Prostate gland (tissue), 2 donors: Measurements from ENCODE around the gene DYNC2LI1. TPM values are rescaled to one million over a fixed set of nuclear protein-coding genes. Genes with fewer than 3 reads are reported as not detected.

Experiments used
- DNase-seq: peaks from one replicate; pipeline ENCODE4 v3.0.0-alpha.2; 2019; ENCODE audit warnings: low spot score
- H3K27ac ChIP-seq, 2 donors: fragments of 200-600 bp; sonication (generic); 2 replicates each; pipeline ENCODE4 v1.5.1; 2017 to 2019
- H3K27me3 ChIP-seq: fragments of 200-600 bp; sonication (generic); replicated peaks from 2 replicates; pipeline ENCODE4 v1.5.1; 2019; ENCODE audit not compliant: insufficient read depth
- H3K36me3 ChIP-seq, 2 donors: fragments of 200-600 bp; sonication (generic); 1 replicate in 1 of 2; 2 replicates in 1 of 2; pipeline versions ENCODE4 v1.5.1 to v1.8.1; 2017 to 2019
- H3K4me1 ChIP-seq: fragments of 200-600 bp; sonication (generic); replicated peaks from 2 replicates; pipeline ENCODE4 v1.5.1; 2019
- H3K4me3 ChIP-seq, 2 donors: fragments of 200-600 bp; sonication (generic); 2 replicates each; pipeline ENCODE4 v1.5.1; 2017 to 2019
- H3K9me3 ChIP-seq: fragments of 200-600 bp; sonication (generic); 2 replicates; pipeline ENCODE4 v1.5.1; 2017
- POLR2A ChIP-seq: fragments of 450-650 bp; IDR thresholded peaks from one replicate; pipeline ENCODE4 v1.6.1; 2016; ENCODE audit warnings: antibody characterized with exemption, mild to moderate bottlenecking
- POLR2AphosphoS5 ChIP-seq: sonication (generic); formaldehyde crosslinking; IDR thresholded peaks from one replicate; pipeline ENCODE4 v1.6.1; 2017; ENCODE audit warnings: antibody characterized with exemption
- WGBS: methylation state at CpG from one replicate; pipeline ENCODE4 v1.1.5; 2018; 5-methylcytosine and 5-hydroxymethylcytosine counted together
- intact Hi-C: fragments of 100-400 bp; cut with DNase I; formaldehyde crosslinking; loops from one replicate; pipeline ENCODE4 v1.14.2; 2022
- total RNA-seq, 2 donors: library from RNA; depleted of rRNA; stranded (reverse); fragments of >200 nt; gene quantifications; one replicate each; pipeline ENCODE4 v1.1.0, GENCODE V29; 2016
- TF ChIP-seq, protein P1 (sequence below), 4 experiments: fragments of 200-600 bp in 2 of 4; fragments of 450-650 bp in 2 of 4; sonication (generic) in 2 of 4; IDR thresholded peaks; 1 replicate in 3 of 4; 2 replicates in 1 of 4; pipeline ENCODE4 v1.5.1; 2016 to 2019; ENCODE audit warnings: antibody characterized with exemption in 4 of 4, mild to moderate bottlenecking in 2 of 4, moderate library complexity in 2 of 4

The DYNC2LI1 gene
- total RNA-seq, 2 donors from 2014 or later, result 26.1 to 27.3 TPM

DNA sequence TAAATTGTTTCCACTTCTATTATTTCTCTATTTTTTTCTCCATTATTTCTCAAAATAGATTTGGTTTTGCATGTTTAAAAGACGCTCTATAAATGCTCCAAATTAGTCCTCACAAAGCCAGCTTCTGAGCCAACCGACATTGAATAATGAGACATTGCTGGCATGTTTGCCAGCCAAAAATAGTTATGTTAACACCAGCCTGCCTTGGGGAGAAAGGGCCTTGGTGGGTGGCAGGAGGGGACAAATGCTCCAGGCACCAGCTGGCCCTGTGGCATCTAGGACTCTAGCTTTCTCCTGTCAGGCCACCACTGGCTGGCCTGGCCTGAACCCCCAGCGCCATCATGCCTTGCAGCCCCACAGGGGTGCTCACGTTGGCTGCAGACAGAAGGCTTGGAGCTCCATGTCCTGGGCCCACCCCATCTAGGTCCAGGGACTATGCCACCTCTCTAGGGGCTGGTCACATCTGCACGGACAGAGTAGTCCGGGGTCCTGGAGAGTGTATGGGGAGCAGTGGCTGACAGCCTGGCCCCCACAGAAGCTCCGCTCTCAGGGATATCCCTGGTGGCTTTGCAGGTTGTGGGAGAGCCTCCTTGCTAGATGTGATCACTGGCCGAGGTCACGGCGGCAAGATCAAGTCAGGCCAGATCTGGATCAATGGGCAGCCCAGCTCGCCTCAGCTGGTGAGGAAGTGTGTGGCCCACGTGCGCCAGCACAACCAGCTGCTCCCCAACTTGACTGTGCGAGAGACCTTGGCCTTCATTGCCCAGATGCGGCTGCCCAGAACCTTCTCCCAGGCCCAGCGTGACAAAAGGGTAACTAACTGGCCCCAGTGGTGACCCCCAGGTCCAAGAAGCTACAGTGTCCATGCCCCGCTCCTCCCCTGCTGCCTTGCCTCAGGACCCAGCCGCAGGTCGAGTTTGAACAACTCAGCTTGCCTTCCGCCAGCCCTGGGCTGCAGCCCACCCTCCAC is 77.5 kb downstream of the DYNC2LI1 start:
- no peak for DNase-seq
- intact Hi-C loops, result no loop called here

DNA sequence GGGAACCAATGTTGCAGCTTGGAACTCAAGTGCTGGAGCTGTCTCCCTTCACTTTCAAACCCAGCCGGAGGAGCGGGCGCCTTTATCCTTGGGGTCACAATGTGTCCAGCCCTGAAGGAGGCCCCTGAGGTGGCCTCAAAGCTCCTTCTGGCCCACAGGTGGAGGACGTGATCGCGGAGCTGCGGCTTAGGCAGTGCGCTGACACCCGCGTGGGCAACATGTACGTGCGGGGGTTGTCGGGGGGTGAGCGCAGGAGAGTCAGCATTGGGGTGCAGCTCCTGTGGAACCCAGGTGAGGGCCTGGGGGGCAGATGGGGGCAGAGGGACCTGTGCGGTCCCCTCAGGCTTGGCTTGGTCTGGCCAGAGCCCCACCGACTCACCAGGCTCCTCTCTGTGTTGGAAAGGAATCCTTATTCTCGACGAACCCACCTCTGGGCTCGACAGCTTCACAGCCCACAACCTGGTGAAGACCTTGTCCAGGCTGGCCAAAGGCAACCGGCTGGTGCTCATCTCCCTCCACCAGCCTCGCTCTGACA is 78.4 kb downstream of the DYNC2LI1 start:
- Histone ChIP-seq H3K4me1 (no peaks in the 10 kb centered on the region), H3K36me3 (no peaks in the 10 kb centered on the region), H3K9me3 (no peaks in the 10 kb centered on the region), H3K4me3 (no peak overlapping the region), H3K27ac (no peak overlapping the region), H3K27me3 (peaks cover 5% of the 10 kb centered on the region)
- intact Hi-C loops, result no loop called here
- 95% methylated on average over 19 of the region's 21 CpGs for WGBS
- TF ChIP-seq, protein P1, sequence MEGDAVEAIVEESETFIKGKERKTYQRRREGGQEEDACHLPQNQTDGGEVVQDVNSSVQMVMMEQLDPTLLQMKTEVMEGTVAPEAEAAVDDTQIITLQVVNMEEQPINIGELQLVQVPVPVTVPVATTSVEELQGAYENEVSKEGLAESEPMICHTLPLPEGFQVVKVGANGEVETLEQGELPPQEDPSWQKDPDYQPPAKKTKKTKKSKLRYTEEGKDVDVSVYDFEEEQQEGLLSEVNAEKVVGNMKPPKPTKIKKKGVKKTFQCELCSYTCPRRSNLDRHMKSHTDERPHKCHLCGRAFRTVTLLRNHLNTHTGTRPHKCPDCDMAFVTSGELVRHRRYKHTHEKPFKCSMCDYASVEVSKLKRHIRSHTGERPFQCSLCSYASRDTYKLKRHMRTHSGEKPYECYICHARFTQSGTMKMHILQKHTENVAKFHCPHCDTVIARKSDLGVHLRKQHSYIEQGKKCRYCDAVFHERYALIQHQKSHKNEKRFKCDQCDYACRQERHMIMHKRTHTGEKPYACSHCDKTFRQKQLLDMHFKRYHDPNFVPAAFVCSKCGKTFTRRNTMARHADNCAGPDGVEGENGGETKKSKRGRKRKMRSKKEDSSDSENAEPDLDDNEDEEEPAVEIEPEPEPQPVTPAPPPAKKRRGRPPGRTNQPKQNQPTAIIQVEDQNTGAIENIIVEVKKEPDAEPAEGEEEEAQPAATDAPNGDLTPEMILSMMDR (IDR thresholded peaks at IDR 0.05), result no peak
- no peak for TF ChIP-seq POLR2A
- TF ChIP-seq POLR2AphosphoS5, result no peak
- DNase-seq, result no peak

More for the DNA sequence above, 77.5 kb downstream of the DYNC2LI1 start:
- 87% methylated on average over 14 of the region's 20 CpGs for WGBS
- no peak overlapping the region for H3K27ac ChIP-seq
- no peak overlapping the region for H3K4me3 ChIP-seq
- TF ChIP-seq POLR2A, result no peak
- TF ChIP-seq, protein P1 (IDR thresholded peaks at IDR 0.05), result no peak
- no peak for TF ChIP-seq POLR2AphosphoS5
- peaks cover 5% of the 10 kb centered on the region for H3K27me3 ChIP-seq
- H3K4me1 ChIP-seq, result no peaks in the 10 kb centered on the region
- no peaks in the 10 kb centered on the region for H3K36me3 ChIP-seq
- H3K9me3 ChIP-seq, result no peaks in the 10 kb centered on the region

DNA sequence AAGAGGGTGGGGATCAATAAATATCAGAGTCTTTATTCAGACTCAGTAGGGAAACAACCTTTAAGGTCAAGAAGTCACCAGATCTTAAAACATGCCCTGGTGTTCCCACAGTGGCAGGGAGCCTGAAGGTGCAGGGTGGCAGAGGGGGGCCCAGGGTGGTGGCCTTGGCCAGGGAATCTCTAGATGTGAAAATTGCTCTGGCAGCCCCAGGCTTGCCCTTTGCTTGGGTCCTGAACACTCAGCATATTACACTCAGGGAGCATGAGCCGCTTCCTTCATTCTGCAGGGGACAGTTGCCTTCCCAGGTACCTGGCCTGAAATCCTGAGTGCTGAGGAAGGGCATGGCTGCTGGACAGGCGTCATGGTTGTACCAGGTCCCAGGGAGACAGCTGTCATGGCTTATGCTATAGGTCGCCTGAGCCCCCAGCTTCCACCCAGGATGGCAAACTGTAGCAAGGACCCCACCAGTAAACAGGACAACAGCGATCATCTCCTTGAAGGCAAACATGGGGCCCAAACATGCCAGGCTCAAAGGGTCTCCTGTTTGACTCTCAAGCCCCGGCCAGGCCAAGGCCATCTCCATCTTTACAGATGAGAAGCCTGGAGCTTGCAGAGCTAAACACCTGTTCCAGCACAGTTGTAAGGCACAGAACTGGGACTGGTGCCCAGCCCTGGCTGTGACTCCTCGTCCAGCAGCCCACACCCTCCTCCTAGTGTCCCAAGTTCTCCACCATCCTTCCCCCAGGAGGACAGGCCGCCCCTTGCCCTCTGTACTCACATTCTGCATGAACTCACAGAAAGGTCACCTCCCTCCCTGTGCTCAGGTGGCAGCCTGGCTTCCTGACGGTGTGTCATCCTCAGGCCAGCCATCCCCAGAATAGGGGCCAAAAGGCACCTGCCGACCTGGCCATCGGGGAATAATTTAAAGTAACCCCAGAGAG is 79.6 kb downstream of the DYNC2LI1 start:
- no peaks in the 10 kb centered on the region for H3K4me1 ChIP-seq
- H3K9me3 ChIP-seq, result no peaks in the 10 kb centered on the region
- TF ChIP-seq, protein P1 (IDR thresholded peaks at IDR 0.05), result no peak
- TF ChIP-seq POLR2A (no peak), POLR2AphosphoS5 (no peak)
- no peaks in the 10 kb centered on the region for H3K36me3 ChIP-seq
- no peak for DNase-seq
- 87% methylated on average over 10 of the region's 10 CpGs for WGBS
- no peak overlapping the region for H3K4me3 ChIP-seq
- H3K27me3 ChIP-seq, result peaks cover 5% of the 10 kb centered on the region
- no peak overlapping the region for H3K27ac ChIP-seq
- intact Hi-C loops, result no loop called here

DNA sequence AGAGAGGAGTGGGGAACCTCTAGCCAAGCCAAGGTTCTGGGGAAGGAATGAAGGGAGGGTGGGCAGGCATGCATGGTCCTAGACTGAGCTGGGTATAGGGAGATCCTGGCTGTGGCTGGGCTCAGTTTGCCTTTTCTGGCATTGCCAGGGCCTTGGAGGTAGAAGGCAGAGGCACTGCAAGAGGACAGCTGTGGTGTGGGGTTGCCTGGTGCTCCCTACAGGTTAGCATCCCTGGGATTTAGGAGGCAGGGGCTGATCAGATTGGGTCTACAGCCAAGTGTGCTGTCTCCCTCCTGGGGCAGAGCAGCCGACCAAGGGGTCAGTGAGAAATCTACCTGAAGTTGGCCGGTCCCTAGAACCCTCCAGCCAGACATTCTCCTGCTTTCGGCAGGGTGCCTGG is 80.8 kb downstream of the DYNC2LI1 start:
- H3K27ac ChIP-seq, result no peak overlapping the region
- H3K4me3 ChIP-seq, result no peak overlapping the region
- WGBS, result 89% methylated on average over 3 of the region's 3 CpGs
- no peaks in the 10 kb centered on the region for H3K36me3 ChIP-seq
- intact Hi-C loops, result no loop called here
- H3K9me3 ChIP-seq, result no peaks in the 10 kb centered on the region
- TF ChIP-seq POLR2AphosphoS5, result no peak
- no peak for TF ChIP-seq POLR2A
- TF ChIP-seq, protein P1 (IDR thresholded peaks at IDR 0.05), result no peak
- DNase-seq, result no peak
- H3K27me3 ChIP-seq, result peaks cover 5% of the 10 kb centered on the region
- H3K4me1 ChIP-seq, result no peaks in the 10 kb centered on the region
